Cerebellar nuclear complex (tissue), 1 donor: ENCODE results near the gene TNS3.
"Not testable (repeated sequence)": the region's sequence is repeated elsewhere in the genome, so short reads cannot be mapped to it uniquely, and the experiment has no call there.

ENCODE experiments used
- DNase-seq, 2 experiments: peaks; one replicate each; lab custom pipeline; 2025; lab: John Stamatoyannopoulos, UW

The TNS3 gene

GRCh38 chr7:47581804-47582763, at the start of gene TNS3:
Gene TNS3, minus strand, starts transcription at chr7:47582111. Its CDS starts 142,475 bp downstream, at chr7:47439636.
- no peak for DNase-seq

GRCh38 chr7:47631711-47632110, 49.8 kb upstream of the TNS3 start:
- DNase-seq = no peak

GRCh38 chr7:47627580-47628283, 45.8 kb upstream of the TNS3 start:
- DNase-seq = no peak

- peak in 1 of 2 experiments; percentile 65 for DNase-seq
Observed at GRCh38 chr7:47625861-47626715, 44.2 kb upstream of the TNS3 start.

GRCh38 chr7:47624689-47625088, 42.8 kb upstream of the TNS3 start:
- DNase-seq = no peak

- DNase-seq = no peak
Observed at GRCh38 chr7:47622946-47623640, 41.2 kb upstream of the TNS3 start.

- no peak for DNase-seq
Observed at GRCh38 chr7:47622586-47622945, 40.7 kb upstream of the TNS3 start.

GRCh38 chr7:47621979-47622561, 40.2 kb upstream of the TNS3 start:
- no peak for DNase-seq

GRCh38 chr7:47621347-47621746, 39.4 kb upstream of the TNS3 start:
- DNase-seq = no peak

GRCh38 chr7:47619806-47620205, 37.9 kb upstream of the TNS3 start:
- DNase-seq = no peak

- DNase-seq = no peak
Observed at GRCh38 chr7:47617131-47617530, 35.2 kb upstream of the TNS3 start.

GRCh38 chr7:47614450-47614849, 32.5 kb upstream of the TNS3 start:
- DNase-seq = no peak

GRCh38 chr7:47611045-47611511, 29.2 kb upstream of the TNS3 start:
- no peak for DNase-seq

- no peak for DNase-seq
Observed at GRCh38 chr7:47610506-47611044, 28.7 kb upstream of the TNS3 start.

- no peak for DNase-seq
Observed at GRCh38 chr7:47609803-47610452, 28.0 kb upstream of the TNS3 start.

GRCh38 chr7:47606593-47607046, 24.7 kb upstream of the TNS3 start:
- DNase-seq = not testable (repeated sequence)

- DNase-seq = no peak
Observed at GRCh38 chr7:47605816-47606575, 24.1 kb upstream of the TNS3 start.

- DNase-seq = no peak
Observed at GRCh38 chr7:47604496-47604890, 22.6 kb upstream of the TNS3 start.

GRCh38 chr7:47603514-47604255, 21.8 kb upstream of the TNS3 start:
- not testable (repeated sequence) for DNase-seq
